HL-60/S4 treated with retinoic acid at 250 ng/mL for 4 days and 3 days (cell line): ENCODE measurements around the gene RCVRN.

Source experiments
- in situ Hi-C: fragments of 300-500 bp; cut with MboI; formaldehyde crosslinking; loops from 2 replicates; pipeline ENCODE4 v1.7.0; 2022; ENCODE audit warnings: low sequenced_read_pairs

RCVRN gene

DNA sequence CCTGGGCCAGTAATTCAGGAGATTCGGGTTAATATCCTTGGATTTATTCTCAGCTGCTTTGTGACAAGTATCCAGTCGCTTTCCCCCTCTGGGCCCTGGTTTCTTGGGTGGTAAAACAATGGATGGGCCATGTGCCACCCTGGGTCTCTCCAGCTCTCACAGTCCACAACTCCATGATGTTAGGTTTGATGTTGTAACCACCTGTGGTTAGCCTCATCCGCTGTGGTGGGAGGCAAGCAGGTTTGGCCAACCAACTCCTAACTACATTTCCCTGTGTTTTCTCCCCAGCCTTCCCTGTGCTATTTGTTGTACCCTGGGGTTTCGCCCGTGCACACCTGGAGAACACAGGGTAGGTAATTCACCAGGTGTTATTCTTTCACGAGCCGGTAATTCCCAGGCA is 44.2 kb downstream of the RCVRN start:
- in situ Hi-C loops, result no loop called here

GRCh38 chr17:9859781-9860180 is 45.3 kb downstream of the RCVRN start:
- in situ Hi-C loops, result no loop called here

GRCh38 chr17:9855036-9855435 is 50.0 kb downstream of the RCVRN start:
- in situ Hi-C loops, result no loop called here

GRCh38 chr17:9854255-9854654 is 50.8 kb downstream of the RCVRN start:
- in situ Hi-C loops, result no loop called here

GRCh38 chr17:9850151-9850550 is 54.9 kb downstream of the RCVRN start:
- in situ Hi-C loops, result no loop called here
